B cell (primary cell): ENCODE measurements around the gene ITIH1.

Experiments
- CTCF ChIP-seq: fragments of 200-600 bp; IDR thresholded peaks from one replicate; pipeline ENCODE4 v1.8.0; 2022; ENCODE audit warnings: antibody characterized with exemption, mild to moderate bottlenecking
- EZH2 ChIP-seq: IDR thresholded peaks from 2 replicates; pipeline ENCODE4 v1.6.1; 2012; ENCODE audit warnings: borderline replicate concordance, low read depth, mild to moderate bottlenecking, moderate library complexity, low read length; ENCODE audit not compliant: insufficient read depth, poor library complexity, severe bottlenecking

GRCh38 chr3:52731590-52731989 is 45.8 kb upstream of the ITIH1 start:
- TF ChIP-seq CTCF (no peak), EZH2 (no peak)
